Right atrium auricular region (tissue), 2 donors: ENCODE results near the gene SNPH. TPM values are rescaled to one million over a fixed set of nuclear protein-coding genes. Genes with fewer than 3 reads are reported as not detected.

Experiments
- DNase-seq: peaks from one replicate; pipeline ENCODE4 v3.0.0-alpha.2; 2019; ENCODE audit warnings: low spot score
- H3K27ac ChIP-seq, 2 donors: fragments of 200-600 bp; sonication (generic); 1 replicate in 1 of 2; 2 replicates in 1 of 2; pipeline ENCODE4 v1.5.1; 2016 to 2019
- H3K27me3 ChIP-seq, 2 donors: fragments of 200-600 bp; sonication (generic); one replicate each; pipeline versions ENCODE4 v1.5.1 to v1.6.0; 2017 to 2019
- H3K36me3 ChIP-seq: fragments of 200-600 bp; sonication (generic); one replicate; pipeline ENCODE4 v1.5.1; 2016
- H3K4me1 ChIP-seq, 2 donors: fragments of 200-600 bp; sonication (generic); one replicate each; pipeline versions ENCODE4 v1.5.1 to v1.6.0; 2017 to 2019
- H3K4me3 ChIP-seq, 2 donors: fragments of 200-600 bp; sonication (generic); 1 replicate in 1 of 2; 2 replicates in 1 of 2; pipeline ENCODE4 v1.5.1; 2017 to 2019; ENCODE audit warnings: mild to moderate bottlenecking in 1 of 2, moderate library complexity in 1 of 2
- H3K9me3 ChIP-seq, 2 donors: fragments of 200-600 bp; sonication (generic); one replicate each; pipeline ENCODE4 v1.5.1; 2019
- total RNA-seq, 2 donors: library from RNA; depleted of rRNA; stranded (reverse); fragments of >200 nt; gene quantifications; one replicate each; pipeline ENCODE4 v1.1.0, GENCODE V29; 2016
- TF ChIP-seq, protein P1 (sequence below), 2 donors: fragments of 200-600 bp; sonication (generic); IDR thresholded peaks; one replicate each; pipeline ENCODE4 v1.5.1; 2019; ENCODE audit warnings: antibody characterized with exemption in 2 of 2

Gene SNPH
- total RNA-seq, 2 donors from 2014 or later: 5.0 to 10.1 TPM

DNA sequence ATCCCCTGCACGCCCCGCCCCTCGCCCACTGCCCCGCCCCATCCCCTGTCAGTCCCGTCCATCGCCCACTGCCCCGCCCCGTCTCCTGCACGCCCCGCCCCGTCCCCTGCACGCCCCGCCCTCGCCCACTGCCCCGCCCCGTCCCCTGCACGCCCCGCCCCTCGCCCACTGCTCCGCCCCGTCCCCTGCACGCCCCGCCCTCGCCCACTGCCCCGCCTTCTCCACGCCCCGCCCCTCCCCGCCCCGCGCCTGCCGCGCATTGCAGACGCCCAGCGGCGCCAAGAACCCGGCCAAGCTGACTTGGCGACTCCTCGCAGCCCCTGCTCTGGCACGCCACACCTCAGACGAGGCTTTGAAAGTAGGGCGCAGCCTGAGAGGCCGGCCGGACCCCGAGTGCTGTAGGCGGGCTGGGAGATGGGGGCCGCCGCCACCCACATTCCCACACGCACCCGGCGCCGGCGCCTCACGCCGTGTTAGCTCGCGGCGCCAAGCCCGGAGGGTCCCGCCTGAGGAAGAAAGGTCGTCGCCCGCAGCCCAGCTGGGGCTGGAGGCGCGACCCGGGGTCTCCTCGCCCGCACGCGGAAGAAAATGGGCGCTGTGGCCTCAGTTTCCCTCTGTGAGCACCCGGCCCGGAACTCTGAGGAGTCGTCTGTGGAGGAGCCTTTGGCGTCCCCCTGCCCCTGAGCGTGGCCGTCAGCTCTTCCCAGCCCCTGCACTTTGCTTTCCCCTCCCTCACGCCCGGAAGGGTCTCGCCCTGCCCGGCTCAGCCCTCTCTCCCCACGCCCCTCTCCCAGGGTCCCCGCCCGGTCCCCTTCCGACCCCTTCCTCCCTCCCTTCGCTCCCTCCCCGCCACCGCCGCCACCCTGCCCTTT, 40.1 kb upstream of the SNPH start, which contains the start of gene RAD21L1:
RAD21L1 (plus strand) TSS at position 262 of the 872 bp plus-strand sequence. CDS start 2,410 bp downstream, outside the sequence.
- no peak for DNase-seq
- TF ChIP-seq, protein P1, sequence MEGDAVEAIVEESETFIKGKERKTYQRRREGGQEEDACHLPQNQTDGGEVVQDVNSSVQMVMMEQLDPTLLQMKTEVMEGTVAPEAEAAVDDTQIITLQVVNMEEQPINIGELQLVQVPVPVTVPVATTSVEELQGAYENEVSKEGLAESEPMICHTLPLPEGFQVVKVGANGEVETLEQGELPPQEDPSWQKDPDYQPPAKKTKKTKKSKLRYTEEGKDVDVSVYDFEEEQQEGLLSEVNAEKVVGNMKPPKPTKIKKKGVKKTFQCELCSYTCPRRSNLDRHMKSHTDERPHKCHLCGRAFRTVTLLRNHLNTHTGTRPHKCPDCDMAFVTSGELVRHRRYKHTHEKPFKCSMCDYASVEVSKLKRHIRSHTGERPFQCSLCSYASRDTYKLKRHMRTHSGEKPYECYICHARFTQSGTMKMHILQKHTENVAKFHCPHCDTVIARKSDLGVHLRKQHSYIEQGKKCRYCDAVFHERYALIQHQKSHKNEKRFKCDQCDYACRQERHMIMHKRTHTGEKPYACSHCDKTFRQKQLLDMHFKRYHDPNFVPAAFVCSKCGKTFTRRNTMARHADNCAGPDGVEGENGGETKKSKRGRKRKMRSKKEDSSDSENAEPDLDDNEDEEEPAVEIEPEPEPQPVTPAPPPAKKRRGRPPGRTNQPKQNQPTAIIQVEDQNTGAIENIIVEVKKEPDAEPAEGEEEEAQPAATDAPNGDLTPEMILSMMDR (IDR thresholded peaks at IDR 0.05): no peak
- H3K4me3 ChIP-seq: peak within 1 kb of the TSS; percentile 65 to 82
- H3K27me3 ChIP-seq: no peaks in the 10 kb centered on the region
- no peaks in the 10 kb centered on the region for H3K36me3 ChIP-seq
- peaks cover 0 to 12% of the 10 kb centered on the region in 2 donors for H3K4me1 ChIP-seq
- peak within 1 kb of the TSS; percentile 33 to 43 for H3K27ac ChIP-seq
- H3K9me3 ChIP-seq: no peaks in the 10 kb centered on the region

DNA sequence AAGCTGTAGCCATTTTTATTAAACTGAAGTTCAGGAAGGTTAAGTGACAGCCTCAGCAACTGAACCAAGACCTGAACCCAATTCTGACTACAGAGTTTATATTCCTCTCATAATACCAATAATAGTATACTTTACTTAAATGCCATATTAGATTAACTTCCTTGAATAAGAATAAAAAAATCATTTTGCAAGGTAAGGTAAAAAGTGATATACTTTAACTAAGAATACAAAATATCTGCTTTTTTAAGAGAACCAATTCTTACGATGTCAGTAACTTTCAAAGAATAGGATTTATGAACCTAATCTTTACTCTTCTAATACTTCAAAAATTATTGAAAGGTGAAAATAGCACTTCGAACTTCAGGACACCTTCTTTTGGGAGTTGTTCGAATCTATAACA, 36.6 kb upstream of the SNPH start:
- Histone ChIP-seq H3K27ac (no peak overlapping the region), H3K4me3 (no peak overlapping the region), H3K4me1 (peaks cover 0 to 12% of the 10 kb centered on the region in 2 donors), H3K36me3 (no peaks in the 10 kb centered on the region), H3K9me3 (no peaks in the 10 kb centered on the region), H3K27me3 (no peaks in the 10 kb centered on the region)
- TF ChIP-seq, protein P1 (IDR thresholded peaks at IDR 0.05): no peak
- no peak for DNase-seq

DNA sequence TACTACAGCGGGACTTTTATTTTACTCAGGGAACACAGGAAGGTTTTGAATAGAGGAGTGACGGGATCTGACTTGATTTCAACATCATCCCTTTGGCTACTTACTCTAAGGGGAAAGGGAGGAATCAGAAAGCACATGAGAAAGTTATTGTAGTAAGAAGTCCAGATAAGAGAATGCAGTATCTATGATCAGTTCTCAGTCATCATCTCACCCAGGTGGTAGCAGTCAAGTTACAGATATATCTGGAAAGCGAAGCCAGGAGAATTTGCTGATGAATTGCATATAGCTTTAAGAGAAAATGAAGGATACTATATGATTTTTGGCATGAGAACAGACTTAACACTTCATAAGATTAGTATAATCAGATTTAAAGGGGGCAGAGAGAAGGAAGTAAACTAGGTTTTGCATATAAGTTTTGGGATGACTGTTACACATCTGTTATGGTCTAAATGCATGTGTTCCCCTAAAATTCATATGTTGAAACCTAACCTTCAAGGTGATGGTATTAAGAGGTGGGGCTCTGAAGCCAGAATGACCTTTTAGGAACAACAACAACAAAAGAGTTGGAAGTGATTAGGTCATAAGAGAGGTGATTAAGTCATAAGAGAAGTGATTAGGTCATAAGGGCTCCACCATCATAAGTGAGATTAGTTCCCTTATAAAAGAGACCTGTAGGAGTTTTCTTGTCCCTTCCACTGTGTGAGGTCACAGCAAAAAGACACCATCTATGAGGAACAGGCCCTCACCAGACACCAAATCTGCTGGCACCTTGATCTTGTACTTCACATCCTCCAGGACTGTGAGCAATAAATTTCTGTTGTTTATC, 33.6 kb upstream of the SNPH start:
- DNase-seq: no peak
- Histone ChIP-seq H3K27me3 (no peaks in the 10 kb centered on the region), H3K36me3 (no peaks in the 10 kb centered on the region), H3K4me1 (no peaks in the 10 kb centered on the region), H3K27ac (no peak overlapping the region), H3K4me3 (no peak overlapping the region), H3K9me3 (no peaks in the 10 kb centered on the region)
- TF ChIP-seq, protein P1 (IDR thresholded peaks at IDR 0.05): no peak

DNA sequence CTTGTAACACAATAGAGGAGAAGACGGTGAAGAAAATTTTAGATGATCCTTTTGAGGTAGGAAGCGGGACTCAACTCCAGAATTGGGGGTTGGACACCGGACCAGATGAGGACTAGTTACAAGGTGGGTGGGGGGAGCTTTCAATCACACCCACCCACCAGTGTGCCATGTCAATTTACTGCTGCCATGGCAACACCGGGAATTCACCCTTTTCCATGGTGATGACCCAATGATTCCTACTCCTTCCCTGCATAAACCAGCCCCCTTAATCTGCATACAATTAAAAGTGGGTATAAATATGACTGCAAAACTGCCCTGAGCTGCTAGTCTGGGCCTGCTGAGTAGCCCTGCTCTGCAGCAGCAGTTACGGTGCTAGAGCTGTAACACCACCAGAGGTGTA, 25.5 kb upstream of the SNPH start:
- TF ChIP-seq, protein P1 (IDR thresholded peaks at IDR 0.05): no peak
- Histone ChIP-seq H3K36me3 (no peaks in the 10 kb centered on the region), H3K27ac (no peak overlapping the region), H3K4me3 (no peak overlapping the region), H3K4me1 (no peaks in the 10 kb centered on the region), H3K9me3 (no peaks in the 10 kb centered on the region), H3K27me3 (no peaks in the 10 kb centered on the region)
- no peak for DNase-seq

DNA sequence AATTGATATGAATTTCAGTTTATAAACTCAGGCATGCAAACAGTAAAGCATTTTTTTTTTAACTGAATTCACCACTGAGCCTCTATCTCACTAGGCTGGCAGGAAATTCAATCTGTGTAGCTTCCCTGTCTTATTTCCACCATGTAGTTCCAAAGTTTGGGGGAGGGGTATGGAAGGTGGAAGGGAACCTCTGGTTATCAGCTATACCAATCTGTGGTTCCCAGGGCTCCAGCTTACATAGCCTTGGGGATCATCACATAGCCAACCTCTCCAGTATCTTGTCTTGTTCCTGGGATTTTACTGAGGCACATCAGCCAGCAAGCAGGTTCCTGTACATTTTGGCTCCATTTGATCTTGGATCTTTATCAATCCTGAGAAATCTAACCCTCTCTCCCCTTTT, 24.6 kb upstream of the SNPH start:
- Histone ChIP-seq H3K4me3 (no peak overlapping the region), H3K36me3 (no peaks in the 10 kb centered on the region), H3K27ac (no peak overlapping the region), H3K27me3 (no peaks in the 10 kb centered on the region), H3K4me1 (no peaks in the 10 kb centered on the region), H3K9me3 (no peaks in the 10 kb centered on the region)
- DNase-seq: no peak
- TF ChIP-seq, protein P1 (IDR thresholded peaks at IDR 0.05): no peak
